Measurements from ENCODE around the gene TRAF3.
"Not testable (repeated sequence)": the region's sequence is repeated elsewhere in the genome, so short reads cannot be mapped to it uniquely, and the experiment has no call there.

TRAF3 gene

DNA sequence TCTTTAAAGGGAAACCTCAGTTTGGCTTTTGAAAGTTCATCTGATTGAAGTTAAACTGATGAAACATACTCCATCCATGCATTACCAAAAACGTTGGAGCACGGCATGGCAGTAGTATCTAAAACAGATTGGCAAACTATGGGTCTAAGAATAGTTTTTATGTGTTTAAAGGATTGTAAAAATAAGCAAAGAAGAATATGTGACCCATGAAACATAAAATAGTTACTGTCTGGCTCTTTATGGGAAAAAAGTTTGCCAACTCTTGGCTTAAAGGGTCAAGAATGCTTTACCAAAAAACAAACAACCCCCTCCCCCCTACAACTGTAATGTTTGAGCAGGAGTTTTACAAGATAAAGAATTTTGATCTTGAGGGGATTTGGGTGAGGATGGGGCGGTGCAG, 32.6 kb downstream of the TRAF3 start:
- no peak for DNase-seq

DNA sequence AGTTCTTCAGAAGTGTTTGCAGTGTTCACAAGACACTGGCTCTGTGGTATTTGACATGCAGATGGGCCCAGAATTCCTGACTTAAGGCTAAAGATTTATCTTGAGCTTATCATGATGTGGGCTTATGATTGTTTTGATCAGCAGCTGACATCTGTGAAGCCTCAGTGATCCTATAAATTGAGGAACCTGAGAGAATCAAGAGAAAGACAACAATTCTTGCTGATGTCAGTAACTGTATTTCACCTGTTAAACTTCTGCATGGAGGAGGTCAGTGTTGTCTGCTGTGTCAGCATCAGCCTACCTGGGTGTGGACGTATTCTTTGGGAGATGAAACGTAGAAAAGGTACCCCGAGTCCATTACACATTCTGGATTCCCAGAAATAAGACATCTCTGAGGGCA, 33.3 kb downstream of the TRAF3 start:
- DNase-seq, result no peak

DNA sequence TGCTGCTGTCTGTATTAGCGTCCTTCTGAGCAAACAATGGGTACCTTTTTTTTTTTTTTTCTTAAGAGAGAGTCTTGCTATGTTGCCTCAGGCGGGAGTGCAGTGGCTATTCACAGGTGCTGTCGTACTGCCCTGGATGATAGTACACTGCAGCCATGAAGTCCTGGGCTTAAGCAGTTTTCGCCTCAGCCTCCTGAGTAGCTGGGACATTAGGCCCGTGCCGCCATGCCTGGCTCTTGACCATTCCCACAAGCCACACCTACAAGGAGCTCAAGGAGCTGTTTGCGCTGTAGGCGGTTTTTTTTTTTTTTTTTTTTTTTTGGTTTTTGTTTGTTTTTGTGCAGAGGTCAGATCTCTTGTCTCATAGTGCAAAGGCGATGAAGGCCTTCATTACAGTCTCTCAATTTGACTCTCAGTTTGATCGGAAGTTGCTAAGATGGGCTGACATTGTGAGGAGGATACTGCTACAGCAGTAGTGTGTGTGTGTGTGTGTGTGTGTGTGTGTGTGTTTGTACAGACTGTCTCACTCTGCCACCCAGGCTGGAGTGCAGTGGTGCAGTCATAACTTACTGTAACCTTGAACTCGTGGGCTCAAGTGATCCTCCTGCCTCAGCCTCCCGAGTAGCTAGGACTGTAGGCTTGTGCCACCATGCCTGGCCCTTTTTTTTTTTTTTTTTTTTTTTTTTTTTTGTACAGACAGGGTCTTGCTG, 34.2 kb downstream of the TRAF3 start:
- peak; percentile 49 for DNase-seq

DNA sequence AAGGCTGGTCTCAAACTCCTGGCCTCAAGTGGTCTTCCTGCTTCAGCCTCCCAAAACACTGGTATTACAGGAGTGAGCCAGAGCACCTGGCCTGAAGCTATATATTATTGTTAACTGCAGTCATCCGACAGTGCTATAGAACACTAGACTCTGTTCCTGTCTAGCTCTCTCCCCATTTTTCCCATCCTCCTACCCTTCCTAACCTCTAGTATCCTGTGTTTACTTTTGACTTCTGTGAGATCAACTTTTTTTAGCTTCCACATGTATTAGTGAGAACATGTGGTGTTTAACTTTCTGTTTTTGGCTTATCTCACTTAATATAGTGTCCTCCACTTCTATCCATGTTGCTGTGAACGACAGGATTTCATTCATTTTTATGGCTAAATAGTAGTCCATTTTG, 34.7 kb downstream of the TRAF3 start:
- no peak for DNase-seq

DNA sequence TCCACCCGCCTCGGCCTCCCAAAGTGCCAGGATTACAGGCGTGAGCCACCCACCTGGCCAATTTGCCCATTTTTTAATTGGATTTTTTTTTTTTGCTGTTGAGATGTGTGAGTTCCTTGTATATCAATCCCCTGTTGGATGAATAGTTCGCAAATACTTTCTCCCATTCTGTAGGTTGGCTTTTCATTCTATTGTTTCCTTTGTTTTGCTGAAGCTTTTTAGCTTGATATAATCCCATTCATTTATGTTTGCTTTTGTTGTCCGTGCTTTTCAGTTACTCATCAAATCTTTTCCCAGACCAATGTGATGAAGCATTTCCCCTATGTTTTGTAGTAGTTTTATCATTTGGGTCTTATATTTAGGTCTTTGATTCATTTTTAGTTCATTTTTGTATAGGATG, 36.4 kb downstream of the TRAF3 start:
- DNase-seq, result no peak

DNA sequence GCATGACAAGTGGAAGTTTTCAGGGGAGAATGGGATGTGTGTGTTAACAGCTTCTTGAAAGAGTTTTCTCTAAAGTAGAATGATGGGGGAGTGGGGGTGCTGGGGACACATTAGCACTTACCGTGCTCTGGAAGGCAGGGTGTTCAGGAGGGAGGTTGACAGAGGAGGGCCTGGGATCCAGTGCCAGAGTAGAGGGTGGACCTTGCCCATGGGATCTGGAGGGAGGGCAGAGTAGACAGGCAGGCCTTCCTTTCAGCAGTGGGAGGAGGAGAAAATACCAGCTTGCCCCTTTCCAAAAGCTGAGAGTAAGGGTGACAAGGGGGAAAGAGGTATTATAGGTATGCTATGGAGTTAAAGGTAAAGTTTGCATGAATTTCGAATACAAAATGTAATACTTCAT, 40.1 kb downstream of the TRAF3 start:
- DNase-seq, result no peak

DNA sequence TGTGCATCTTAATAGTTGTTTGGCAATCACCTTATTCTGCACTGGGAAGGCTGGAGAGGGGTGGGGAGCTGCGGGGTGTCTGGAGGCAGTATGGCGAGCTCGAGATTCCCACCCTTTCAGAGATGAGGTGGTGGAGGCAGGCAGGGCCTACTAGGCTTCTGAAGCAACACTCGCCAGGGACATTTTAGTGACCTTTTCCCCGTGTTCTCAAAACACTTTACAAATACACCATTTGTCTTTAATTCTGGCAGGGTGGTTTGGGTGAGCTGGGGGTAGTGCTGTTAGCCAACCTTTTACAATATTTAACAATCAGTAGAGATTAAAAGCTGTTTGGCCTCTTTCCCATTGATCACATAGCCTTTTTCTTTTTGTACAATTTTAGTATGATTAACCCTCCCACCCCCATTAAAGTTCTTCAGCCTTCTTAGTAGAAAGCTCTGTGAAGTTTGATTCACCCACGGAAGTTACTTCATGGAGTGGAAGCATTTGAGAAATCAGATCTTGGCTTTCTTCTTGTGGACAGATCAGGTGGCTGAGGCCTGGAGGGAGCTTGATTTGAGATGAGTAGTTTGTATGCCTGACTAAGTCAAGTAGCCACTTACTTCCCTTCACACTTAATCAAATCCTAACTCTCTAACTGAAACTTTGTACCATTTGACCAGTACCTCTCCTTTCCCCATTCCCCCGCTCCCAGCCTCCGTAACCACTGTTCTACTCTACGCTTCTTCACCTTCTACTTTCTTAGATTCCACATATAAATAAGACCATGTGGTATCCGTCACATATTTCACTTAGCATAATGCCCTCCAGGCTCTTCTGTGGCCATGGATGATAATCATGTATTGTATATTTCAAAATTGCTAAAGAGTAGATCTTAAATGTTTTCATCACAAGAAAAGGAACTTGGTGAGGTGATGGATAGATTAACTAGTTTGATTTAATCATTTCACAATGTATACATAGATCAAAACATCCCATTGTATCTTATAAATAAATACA, 41.0 kb downstream of the TRAF3 start:
- no peak for DNase-seq

DNA sequence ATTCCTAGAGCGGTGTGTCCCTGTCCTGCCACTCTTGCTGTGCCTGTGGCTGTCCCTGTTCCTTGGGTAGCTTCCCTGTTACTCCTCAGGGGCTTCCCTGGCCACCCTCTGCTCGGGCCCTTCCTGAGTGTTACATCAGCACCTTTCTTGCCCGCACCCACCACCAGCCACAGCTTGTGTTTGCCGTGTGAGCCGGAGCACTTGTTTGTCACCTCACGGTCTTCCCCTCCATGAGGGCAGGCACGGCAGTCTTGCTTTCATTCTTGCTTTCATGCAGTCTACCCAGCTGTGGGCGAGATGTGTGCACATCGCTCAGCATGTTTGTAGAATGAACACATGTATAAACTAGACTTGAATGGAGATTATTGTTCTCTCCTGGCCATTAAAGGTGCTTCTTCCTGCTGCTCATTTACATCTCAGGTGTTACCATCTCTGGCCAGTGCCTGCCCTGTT, 42.0 kb downstream of the TRAF3 start:
- no peak for DNase-seq

DNA sequence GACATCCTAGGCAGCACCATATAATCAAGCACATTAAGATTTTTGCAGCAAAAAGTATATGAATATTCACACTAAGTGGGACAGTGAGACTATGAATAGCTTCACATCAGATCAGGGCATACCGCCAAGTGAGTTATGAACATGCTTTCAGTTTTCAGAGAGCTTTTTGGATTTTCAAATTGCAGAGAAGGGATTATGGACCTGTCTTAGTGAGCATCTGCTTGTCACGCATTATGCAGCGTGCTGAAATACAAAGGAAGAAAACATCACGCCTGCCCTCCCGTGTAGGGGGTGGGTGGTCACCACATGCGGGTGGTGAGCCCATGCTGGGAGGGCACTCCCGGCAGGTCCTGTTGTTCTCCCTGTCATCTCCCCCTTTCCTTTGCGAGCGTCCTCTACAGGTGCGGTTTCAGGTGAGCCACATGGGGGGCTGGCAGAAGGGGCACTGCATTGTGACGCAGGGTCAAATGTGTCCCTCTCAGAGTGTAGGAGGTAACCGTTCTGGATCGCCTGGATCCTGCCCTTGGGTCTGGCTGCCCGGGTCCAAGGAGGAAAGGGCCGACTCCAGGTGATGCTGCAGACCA, 42.6 kb downstream of the TRAF3 start:
- DNase-seq, result no peak

DNA sequence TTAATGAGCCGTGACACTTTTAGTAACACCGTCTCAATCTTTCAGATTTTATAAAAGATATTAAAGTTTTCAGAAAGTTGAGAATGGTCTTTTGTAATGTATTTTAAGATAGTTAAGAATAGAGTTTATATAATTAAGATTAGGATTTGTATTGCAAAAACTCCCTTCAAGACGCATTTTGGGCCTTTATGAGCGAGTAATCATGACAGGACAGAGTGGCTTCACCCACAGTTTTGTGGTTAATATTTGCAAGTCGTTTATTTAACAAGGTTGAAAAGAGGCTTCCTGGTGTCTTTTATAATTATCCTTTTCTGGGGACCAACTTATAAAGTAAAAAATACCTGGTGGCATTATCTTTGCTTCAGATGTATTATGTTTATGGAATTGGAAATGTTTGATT, 44.0 kb downstream of the TRAF3 start:
- no peak for DNase-seq

DNA sequence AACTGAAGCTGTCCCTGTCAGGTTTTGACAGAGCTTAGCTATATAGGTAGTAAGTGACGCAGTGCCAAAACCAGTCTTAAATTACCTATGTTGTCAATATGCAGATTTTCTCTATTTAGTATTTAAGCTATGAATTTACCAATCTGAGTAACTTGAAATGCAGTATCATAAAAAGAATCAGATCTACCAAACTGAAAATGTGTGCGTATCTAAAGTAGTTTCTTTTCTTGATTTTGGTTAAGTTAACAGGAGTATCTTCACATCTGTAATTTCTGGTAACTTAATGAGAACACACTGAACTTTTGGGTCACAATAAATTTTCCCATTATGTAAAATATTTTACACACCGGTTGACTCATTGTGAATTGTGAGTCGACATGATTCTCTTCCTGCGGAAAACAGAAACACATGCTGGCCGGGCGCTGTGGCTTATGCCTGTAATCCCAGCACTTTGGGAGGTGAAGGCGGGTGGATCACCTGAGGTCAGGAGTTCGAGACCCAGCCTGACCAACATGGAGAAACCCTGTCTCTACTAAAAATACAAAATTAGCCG, 45.1 kb downstream of the TRAF3 start:
- DNase-seq, result no peak

DNA sequence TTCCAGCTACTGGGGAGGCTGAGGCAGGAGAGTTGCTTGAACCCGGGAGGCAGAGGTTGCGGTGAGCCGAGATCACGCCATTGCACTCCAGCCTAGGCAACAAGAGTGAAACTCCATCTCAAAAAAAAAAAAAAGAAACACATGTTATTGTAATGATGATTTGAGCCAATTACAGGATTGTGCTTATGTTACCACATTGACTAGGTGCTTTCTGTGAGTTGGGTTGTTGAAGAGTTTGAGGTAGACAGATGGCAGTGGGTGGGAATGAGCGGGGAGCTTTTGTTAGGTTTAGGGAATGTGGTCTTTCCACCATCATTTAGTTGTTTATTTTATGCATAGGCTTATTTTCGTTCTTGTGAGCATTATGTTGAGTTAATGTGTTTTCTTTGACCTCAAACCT, 45.6 kb downstream of the TRAF3 start:
- DNase-seq, result not testable (repeated sequence)

DNA sequence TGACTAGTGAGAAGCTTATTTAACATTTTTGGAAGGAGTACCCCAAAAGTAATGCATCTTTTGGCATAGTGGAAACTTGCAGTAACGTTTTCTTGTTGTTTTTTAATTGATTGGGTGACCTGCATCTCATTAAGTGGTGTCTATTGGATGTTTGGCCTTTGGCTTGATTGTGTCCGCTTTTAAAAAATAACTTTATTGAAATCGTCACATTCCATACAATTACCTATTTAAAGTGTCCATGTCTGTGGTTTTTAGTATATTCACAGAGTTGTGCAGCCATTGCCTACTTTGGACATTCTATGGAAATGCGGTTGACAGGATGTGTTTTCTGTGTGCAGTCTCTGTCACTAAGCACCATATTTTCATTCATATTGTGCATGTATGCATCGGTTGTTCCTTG, 46.3 kb downstream of the TRAF3 start:
- no peak for DNase-seq

DNA sequence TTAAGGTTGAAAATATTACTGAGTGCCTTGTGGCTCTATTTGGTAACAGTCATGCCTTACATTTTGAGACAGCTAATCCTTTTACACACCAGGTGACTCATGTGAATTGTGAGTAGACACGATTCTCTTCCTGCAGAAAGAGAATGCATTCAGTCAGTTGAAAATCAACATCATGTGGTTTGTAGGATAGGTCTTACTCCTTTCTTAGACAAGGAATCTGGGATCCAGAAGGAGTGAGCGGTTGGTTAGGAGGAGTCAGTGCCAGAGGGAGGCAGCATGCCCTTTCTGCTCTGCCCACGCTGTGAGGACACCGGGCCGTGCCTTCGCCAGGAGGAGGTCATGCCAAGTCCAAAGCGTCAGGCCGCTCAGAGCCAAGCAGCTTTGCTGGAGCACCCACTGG, 47.6 kb downstream of the TRAF3 start:
- no peak for DNase-seq

DNA sequence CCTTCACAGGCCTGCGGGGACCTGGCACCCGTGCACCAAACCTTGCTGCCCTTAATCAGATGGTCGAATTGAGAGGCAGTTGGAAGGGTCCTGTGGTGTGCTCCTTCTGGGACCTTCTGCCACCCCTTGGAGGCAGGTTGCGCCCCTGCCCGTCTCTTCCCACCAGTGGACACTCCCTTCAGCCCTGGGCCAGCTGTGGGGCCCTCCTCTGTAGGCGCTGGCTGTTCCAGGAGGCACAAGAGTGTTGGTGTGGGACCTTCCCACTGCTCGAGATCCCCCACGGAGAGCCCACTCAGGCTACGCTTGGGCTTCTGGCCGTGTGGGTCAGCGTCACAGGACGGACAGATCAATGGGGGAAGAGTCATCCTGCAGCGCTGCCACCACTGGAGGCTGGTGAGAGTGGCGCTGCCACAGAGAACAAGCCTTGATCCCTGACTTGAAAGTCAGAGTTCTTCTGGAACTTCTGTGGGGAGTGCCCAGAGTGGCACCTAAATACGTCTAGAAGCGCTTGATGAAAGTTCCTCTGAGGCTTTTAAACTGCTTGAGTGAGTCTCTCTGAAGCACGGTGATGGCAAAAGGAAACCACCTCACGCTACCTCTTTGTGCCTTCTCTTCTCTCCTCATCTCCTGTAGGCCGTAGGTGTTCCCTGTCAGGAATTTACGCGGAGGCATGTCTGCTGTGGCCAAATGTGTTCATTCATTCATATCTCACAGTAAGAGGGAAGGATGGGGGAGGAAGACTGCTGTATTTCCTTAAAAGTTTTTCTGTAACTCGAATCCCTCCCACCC, 48.3 kb downstream of the TRAF3 start:
- DNase-seq, result no peak

DNA sequence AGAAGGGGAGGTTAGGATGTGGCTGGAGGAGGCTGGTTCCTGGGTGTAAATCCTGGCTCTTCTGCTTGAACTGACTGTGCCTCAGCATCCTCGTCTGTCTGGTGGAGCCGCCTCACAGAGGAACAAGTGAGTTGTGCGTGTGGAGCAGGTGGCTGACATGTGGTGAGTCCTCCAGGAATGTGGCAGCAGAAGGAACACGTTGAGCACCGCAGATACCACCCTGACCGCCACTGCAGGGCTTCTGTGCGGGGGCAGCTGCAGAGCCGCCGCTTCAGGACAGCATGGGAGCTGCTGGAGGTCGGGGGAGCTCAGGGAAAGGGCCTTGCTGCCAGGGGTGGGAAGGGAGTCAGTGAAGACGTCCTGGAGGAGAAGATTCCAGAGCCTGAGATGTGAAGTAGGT, 48.9 kb downstream of the TRAF3 start:
- DNase-seq, result no peak

DNA sequence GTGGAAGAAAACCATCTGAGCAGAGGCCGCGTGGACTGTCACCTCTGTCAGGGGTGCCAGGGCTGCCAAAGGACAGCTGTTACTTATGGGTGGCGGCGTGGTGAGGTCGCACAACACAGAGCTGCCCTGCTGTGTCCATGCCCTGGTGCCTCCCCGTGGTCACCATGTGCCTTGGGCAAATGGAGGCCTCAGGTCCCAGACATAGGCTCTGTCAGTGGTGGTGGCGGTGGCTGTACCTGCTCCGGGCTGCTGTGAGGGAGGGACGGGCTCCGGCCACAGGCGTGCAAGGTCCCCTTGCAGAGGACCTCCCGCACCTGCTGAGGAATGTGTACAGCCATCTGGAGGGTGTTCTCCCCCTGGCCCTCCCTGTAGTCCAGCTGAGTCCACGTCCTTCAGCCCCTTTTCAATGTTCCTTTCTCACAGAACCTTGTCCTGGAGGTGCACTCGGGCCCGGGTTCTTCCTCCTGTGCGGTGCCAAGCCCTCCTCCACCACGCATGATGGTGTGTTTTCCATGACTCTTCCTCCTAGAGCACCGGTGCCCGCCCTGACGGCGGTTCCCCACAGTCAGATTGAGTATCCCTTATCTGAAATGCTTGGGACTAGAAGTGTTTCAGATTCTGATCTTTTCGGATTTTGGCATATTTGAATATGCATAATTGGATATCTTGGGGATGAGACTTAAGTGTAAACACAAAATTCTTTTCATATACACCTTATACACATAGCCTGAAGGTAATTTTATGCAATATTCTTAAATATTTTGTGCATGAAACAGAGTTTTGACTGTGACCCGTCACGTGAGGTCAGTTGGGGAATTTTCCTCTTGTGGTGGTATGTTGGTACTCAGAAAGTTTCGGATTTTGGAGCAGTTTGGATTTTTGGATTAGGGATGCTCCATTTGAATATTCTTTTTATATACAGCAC, 49.8 kb downstream of the TRAF3 start:
- no peak for DNase-seq

DNA sequence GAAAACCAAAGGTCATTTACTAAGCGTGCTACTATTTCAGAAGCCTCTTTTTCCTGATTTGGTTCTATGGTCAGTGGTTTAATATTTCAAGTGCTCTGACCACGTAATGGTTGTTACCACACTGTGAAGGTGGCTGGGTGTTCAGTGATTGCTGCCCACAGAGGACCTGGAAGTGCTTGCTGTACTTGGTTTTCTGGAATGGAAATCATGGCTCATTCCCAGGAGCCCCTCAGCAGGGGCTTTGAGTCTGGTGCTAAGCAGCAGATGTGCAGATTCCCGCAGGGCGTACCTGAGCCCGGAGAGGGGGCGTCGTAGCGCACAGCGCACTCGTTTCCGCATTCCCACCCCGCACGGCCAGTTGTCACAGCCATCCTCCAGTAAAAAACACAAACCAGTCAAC, 50.5 kb downstream of the TRAF3 start:
- no peak for DNase-seq

DNA sequence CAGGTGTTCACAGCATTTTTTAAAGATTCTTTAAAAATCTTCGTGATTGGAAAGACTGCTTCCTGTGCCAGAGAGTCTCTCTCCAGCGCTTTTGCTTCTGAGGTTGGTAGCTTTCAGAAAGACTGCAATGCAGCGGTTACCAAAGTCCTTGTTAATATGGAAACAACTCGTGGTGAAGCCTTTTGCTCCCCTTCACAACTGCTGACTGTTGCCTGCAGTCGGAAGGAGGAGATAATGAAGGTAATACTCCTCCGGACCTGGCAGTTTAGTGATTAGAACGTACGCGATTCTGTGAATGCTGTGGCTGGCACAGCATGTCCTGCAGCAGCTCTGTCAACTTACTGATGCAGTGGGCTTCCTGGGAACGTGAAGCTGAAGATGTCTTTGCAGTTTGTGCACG, 50.9 kb downstream of the TRAF3 start:
- DNase-seq, result peak; percentile 13

DNA sequence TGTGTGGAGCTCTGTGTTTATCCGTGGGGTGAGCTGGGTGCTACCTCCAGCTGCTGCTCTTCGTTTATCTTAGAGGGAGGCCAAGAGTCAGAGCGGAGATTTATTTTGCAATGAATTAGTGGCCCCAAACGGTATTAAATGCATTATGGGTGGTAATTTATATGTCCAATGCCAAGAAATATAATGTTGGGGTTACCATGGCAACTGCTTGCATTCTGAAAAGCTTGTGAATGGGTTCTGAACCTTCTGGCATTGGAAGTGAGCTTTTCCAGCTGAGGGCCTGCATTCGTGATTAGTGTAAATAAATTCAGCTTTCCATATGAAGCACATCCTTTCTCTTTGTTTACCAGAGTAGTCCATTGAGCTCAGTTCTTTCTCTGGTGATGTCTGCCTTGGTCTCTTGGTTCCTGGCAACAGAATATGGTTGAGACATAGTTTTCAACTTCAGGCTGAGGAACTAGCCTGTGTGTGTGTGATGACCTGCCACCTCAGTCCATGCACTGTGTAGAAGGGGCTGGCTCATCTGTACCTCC, 51.8 kb downstream of the TRAF3 start:
- DNase-seq, result peak; percentile 17

DNA sequence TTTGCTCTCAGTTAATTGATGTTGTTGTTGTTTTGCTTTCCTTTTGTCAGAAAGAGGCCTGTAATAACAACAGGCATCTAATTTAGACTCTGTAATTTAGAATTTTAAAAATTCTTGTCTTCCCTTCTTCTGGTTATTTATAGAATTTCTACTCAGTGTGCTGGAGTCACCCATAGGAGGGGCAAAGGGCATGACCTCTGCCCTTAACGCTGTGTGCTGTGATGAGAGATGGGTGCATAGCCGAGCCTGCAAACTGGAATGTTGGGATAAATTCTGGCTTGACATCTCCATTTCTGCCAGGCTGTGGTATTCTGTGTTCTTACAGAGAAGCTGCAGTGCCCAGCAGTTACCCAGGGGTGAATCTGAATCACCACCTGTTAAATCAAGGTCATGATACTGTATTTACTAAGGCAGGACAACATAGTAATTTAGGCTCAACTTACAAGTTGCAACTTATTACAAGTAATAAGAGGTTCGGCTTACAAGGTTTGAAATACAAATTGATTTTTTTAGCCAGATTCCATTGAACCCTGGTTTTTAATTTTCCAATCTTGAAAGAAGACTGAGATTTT, 53.3 kb downstream of the TRAF3 start:
- no peak for DNase-seq

All from NCI-H2227 treated with DMSO at 0.1 percent for 48 hours (cell line).